Upper lobe of left lung (tissue), 4 donors: ENCODE data around the gene PRSS33.

ENCODE experiments used
- EP300 ChIP-seq, 4 donors: sonication (generic); formaldehyde crosslinking; IDR thresholded peaks; one replicate each; pipeline ENCODE4 v1.5.1; 2017; ENCODE audit warnings: antibody characterized with exemption in 4 of 4, control low read depth in 2 of 4
- POLR2A ChIP-seq, 4 donors: fragments of 450-650 bp; IDR thresholded peaks; one replicate each; pipeline ENCODE4 v1.5.1; 2016 to 2017; ENCODE audit warnings: antibody characterized with exemption in 4 of 4, mild to moderate bottlenecking in 2 of 4
- POLR2AphosphoS5 ChIP-seq, 2 donors: sonication (generic); formaldehyde crosslinking; IDR thresholded peaks; one replicate each; pipeline ENCODE4 v1.5.1; 2017; ENCODE audit warnings: antibody characterized with exemption in 2 of 2
- TF ChIP-seq, protein P1 (sequence below), 6 experiments: fragments of 450-650 bp in 4 of 6; fragments of 200-600 bp in 2 of 6; sonication (generic) in 2 of 6; IDR thresholded peaks; one replicate each; pipeline ENCODE4 v1.5.1; 2016 to 2019; ENCODE audit warnings: antibody characterized with exemption in 6 of 6

DNA sequence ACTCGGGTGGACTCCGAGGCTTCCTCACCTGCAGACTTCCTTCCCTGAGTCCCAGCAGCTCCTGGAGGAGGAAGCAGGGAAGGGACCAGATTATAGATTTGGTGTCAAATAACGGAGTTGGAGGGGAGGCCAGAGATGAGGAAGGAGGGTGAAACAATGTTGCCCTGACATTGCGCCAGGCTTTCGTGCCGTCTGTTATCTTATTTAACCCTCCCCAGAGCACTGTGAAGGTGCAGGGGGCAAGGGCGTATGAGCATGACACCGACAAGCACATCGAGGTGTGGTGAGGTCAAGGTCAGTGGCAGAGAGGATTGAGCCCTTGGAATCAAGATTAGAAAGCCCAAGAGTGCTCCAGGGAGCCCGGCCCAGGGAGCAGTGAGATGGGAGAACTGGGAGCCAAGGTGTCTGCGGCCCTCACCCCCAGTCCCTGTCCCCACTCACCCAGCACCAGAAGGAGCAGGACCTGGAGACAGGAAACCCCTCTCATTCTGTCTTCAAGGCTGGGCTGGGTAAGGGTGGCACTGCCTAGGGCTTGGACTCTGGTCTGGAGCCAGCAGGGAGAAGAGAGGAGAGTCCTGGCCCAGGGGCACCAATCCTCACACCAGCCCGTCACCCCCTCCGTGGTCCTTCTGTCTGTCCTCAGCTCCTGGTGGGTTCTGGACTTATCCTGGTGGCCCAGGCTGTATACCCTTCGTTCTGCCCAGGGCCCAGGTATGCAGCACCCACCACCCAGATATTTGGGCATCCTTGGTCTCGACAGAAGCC lies 1.1 kb downstream of the PRSS33 start:
- TF ChIP-seq, protein P1, sequence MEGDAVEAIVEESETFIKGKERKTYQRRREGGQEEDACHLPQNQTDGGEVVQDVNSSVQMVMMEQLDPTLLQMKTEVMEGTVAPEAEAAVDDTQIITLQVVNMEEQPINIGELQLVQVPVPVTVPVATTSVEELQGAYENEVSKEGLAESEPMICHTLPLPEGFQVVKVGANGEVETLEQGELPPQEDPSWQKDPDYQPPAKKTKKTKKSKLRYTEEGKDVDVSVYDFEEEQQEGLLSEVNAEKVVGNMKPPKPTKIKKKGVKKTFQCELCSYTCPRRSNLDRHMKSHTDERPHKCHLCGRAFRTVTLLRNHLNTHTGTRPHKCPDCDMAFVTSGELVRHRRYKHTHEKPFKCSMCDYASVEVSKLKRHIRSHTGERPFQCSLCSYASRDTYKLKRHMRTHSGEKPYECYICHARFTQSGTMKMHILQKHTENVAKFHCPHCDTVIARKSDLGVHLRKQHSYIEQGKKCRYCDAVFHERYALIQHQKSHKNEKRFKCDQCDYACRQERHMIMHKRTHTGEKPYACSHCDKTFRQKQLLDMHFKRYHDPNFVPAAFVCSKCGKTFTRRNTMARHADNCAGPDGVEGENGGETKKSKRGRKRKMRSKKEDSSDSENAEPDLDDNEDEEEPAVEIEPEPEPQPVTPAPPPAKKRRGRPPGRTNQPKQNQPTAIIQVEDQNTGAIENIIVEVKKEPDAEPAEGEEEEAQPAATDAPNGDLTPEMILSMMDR (IDR thresholded peaks at IDR 0.05), result no peak
- TF ChIP-seq POLR2AphosphoS5 (IDR thresholded peaks at IDR 0.05) (no peak), POLR2A (IDR thresholded peaks at IDR 0.05) (no peak), EP300 (IDR thresholded peaks at IDR 0.05) (no peak)
